Left renal cortex interstitium (tissue), 4 donors: ENCODE data around the gene MRGPRX2. TPM values are rescaled to one million over a fixed set of nuclear protein-coding genes. Genes with fewer than 3 reads are reported as not detected.

Source experiments
- DNase-seq, 4 donors: peaks; one replicate each; pipeline ENCODE4 v3.0.0-alpha.2; 2013; ENCODE audit warnings: low read depth in 4 of 4, low spot score in 2 of 4, missing footprints in 1 of 4
- polyA plus RNA-seq, 4 donors: library from polyadenylated mRNA; unstranded; fragments of 120-200 nt; gene quantifications; one replicate each; pipeline ENCODE4 v1.2.1, GENCODE V29; 2013; ENCODE audit not compliant: insufficient read length in 4 of 4

The MRGPRX2 gene
- polyA plus RNA-seq = not detected

DNA sequence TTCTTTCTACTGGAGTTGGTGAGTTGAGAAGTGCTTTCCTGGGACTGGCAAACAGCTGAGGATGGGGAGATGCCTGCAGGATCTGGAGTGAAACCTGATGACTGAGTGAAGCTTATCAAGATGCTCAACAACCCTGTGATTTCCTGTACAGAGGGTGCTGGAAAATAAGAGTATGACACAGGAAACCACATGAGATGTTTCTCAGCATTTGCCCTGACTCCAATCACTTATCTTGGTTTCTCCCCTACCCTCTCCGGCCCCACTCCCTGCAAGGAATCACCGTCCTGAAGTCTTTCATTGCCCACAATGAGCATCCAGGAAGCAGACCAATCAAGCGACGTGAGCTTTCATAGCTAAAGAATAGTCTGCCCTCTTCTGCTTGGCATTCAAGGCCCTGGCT is at the start of gene MRGPRX2:
Gene MRGPRX2 (minus strand): TSS at position 89 of the 400 bp plus-strand sequence. CDS start 4,315 bp downstream, outside the sequence.
- DNase-seq = no peak

- no peak for DNase-seq
Observed at GRCh38 chr11:19110295-19110694, 49.8 kb upstream of the MRGPRX2 start.

DNA sequence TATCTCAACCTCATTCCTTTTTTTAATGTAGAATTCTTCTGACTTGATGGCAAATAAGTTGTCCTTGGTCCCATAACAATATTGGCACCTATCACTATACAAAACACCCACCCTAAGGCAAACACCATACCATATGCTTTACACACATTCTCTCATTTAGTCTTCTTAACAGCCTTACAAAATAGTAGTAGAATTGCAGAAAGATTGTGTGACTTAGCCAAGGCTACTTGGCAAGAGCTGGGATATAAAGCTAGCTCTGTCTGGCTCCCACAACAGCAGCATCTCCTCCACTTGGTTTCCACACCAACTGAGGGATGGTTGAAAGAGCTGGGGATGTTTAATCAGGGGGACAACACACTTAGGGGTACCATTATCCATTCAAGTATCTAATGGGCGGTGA is 46.6 kb upstream of the MRGPRX2 start:
- no peak for DNase-seq

DNA sequence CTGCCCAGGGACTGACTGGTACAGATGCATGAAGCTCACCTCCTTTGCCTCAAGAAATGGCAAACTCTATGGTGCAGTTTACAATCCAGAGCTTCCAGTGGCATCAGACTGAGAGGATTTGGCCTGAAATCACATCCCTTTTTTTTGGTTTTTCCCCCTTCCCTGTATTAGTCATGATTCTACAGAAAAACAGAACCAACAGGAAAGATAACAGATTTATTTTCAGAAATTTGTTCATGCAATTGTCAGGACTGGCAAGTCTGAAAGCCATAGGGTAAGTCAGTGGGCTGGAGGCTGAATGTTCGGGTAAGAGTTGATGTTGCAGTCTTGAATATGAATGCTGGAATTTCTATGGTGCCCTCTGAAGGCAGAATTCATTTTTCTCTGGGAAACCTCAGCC is 44.5 kb upstream of the MRGPRX2 start:
- DNase-seq = no peak

DNA sequence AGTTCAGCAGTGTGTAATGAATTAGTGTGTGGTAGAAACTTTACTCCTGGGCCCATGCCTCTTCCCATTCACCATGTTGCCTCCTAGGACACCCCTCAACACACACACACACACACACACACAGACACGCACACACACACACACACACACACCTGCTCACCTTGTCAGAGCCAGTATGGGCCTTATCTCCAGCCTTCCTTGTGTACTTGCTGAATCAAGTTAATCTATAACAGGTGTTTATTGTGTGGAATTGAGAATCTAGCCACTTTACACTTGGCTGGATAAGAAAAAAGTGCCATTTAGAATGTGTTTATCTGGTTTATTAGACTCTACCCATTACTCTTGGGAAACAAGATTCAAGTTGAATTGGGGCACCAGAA is 42.0 kb upstream of the MRGPRX2 start:
- no peak for DNase-seq

GRCh38 chr11:19101796-19102520 is 41.4 kb upstream of the MRGPRX2 start:
- no peak for DNase-seq

GRCh38 chr11:19100885-19101284 is 40.4 kb upstream of the MRGPRX2 start:
- no peak for DNase-seq

DNA sequence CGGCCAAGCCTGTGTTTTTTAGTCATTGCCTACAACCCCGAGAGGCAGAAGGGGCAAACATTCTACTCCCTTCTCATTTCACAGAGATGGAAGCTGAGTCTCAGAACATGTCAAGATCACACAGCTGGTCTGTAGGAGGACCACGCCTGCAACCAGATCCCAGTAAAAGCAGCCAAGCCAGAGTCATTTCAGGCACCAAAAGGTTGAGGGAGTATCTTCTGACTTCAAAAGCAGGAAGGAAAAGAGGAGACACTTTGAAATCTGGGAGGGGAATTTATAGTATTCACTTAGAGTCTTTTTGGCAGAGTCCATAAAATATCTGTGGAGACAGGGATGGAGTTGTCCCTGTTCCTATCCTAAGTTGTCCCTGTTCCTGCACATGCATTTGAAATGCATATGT is 38.6 kb upstream of the MRGPRX2 start:
- no peak for DNase-seq

GRCh38 chr11:19094859-19095258 is 34.3 kb upstream of the MRGPRX2 start:
- no peak for DNase-seq

DNA sequence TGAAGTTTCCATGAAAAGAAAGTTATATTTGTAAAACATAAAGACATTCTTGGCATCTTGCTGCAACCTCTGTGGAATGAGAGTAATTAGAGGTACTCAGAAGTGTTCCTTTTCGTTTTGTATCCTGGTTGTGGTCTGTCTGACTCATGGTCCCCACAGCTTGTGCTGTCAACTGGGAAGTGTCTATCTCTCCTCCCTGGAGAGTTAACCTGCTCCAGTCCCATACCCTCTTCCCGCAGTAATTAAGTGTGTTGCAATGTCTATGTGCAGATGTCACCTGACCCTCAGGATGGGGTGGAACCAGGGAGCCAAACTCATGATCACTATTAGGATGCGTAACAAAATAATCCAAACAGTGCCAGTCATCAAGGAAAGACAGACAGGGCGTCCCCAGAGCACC is 33.5 kb upstream of the MRGPRX2 start:
- DNase-seq = no peak

DNA sequence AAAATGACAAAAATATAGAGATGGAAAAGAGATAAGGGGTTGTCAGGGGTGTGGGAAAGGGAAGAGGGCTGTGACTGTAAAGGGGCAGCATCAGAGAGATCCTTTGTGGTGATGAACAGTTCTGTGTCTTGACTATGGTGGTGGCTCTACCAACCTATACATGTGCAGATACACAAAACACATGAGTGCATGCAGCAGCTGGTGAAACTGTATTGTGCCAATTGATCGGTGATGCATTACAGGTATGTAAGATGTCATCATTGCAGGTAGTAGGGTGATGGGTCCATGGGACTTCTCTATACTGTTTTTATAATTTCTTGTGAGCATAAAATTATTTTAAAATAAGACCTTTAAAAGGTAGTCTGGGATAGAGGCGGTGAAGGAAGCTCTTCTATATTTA is 32.3 kb upstream of the MRGPRX2 start:
- no peak for DNase-seq

DNA sequence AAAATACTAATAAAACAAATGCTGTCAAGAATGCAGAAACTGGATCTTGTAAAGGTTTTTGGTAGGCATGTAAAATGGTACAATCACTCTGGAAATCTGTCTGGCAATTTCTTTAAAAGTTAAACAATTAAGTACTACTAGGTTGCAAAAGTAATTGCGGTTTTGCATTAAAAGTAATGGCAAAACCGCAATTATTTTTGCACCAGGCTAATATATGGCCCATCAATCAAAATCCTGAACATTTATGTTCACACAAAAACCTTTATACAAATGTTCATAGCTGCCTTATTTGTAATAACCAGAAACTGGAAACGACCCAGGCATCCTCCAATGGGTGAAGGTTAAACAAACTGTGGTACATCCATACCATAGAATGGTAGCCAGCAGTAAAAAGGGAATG is 31.8 kb upstream of the MRGPRX2 start:
- no peak for DNase-seq

DNA sequence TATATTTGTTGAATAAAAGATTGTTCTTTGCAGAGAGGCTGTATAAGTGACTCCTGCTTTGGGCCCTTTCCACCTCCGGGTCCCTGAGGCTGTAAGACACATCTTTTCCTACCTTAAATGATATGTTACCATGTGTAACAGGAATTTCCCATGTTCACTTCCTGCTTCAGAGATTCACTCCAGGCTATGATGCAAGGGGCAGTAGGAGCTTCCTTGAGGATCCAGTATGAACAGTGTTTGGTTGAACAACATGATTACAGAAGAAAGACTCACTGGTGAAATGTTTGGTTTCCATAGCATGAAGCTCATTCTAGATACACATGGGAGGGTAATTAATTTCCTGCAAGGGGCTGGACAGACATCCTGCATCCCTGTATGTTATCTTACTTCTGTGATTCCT is 30.8 kb upstream of the MRGPRX2 start:
- no peak for DNase-seq

- no peak for DNase-seq
Observed at GRCh38 chr11:19089421-19089820, 28.9 kb upstream of the MRGPRX2 start.

DNA sequence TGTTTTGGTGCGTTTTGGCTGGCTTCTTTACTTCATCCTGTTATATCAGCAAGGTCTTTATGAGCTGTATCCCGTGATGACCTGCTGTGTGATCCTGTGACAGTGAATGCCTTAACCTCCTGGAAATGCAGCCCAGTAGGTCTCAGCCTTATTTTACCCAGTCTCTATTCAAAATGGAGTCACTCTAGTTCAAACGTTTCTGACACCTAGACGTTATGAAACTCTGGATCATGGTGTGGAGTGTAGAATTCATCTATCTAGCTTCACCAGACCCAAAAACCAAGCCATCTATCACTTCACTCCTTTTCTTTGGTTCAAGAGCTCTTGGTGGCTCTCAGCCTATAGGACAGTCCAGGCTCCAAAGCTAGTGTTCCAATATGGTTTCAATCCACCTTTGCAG is 28.3 kb upstream of the MRGPRX2 start:
- no peak for DNase-seq

GRCh38 chr11:19087658-19088057 is 27.1 kb upstream of the MRGPRX2 start:
- no peak for DNase-seq

DNA sequence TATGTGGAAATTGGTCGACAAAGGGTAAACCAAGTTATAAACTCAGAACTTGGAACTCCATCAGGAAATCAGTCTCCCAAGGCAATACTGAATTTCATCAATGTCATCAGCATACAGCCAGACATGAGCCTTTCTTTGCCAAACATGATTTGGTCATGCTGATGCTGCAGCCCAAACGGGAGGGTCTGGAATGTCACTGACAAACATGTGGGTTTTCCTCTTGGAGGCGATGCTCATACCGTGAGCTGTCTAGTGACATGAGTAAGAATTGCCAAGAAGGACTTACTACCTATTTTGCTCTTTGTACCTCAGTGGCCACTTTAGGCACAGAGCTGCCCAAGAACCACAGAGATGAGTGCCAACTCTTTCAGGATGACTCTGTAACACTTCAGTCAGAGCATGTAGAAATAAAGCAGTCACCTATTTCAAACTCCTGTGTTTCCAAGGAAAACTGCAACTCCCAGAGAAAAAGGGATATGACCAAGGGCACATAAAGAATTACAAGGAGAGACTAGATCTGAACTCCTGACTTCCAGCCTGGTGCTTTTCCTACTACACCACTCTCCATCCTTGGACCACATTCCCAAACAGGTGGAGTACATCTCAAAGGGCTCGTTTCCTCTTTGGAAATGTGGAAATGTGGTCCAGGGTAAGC is 24.3 kb upstream of the MRGPRX2 start:
- DNase-seq = no peak

- DNase-seq = no peak
Observed at GRCh38 chr11:19083166-19083565, 22.6 kb upstream of the MRGPRX2 start.

- no peak for DNase-seq
Observed at GRCh38 chr11:19080579-19080993, 20.1 kb upstream of the MRGPRX2 start.

DNA sequence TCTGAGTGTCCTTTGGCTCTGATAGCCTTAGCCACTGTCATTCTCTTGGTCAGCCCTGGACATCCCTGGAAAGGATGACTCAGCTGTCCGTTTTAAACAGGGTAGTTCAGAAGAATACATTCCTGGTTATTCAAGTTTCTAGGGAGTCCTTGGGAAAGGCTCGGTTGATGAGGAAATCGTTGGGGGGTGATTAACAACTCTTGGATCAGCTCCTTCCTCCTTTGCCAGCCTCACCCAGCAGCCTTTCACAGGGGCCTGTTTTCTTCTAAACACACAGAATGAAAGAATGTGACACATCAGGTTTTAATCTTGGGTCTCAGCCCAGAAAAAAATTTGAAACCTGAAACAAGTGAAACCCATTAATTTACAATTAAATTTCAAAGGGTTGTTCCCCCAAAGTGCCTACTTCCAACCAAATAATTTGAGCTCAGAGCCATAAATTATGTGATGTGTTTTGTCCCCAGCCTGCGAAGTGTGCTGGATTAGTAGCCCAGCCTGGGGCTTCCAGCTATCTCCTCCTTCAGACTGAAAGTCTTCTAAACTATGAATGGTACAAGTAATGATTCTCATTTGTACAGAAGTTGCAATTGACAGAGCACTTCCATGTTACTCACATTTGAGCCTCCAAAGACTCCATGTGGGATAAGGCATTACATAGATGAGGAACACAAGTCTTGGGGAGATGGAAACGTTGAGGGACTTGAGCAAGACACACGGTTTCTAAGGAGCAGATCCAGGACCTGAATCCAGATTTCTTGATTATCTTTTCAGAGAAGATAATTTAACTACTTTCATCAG is 19.3 kb upstream of the MRGPRX2 start:
- DNase-seq = no peak

DNA sequence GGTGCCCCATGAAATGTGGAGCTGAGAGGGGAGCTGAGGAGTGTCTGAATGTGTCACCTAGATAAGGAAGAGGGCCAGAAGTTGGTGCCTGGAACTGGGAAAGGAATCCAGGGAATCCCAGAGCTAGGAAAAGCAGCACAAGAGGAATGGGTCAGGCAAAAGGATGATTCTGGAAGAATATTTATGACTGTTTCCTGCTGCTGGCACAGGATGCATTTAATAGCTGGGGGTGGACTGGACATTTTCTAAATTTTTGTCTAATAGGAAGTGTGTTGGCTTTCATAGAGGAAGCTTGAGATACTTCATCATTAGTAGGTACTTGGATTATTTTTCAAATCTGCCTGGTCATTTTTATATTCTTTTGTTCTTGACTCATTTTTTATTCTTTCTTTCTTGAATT is 17.4 kb upstream of the MRGPRX2 start:
- DNase-seq = no peak
